ENCODE data around the gene C9orf43. TPM values are rescaled to one million over a fixed set of nuclear protein-coding genes. Genes with fewer than 3 reads are reported as not detected.

C9orf43 gene
- total RNA-seq, 4 donors from 2014 or later: 0.34 to 0.75 (median 0.66) TPM

GRCh38 chr9:113476511-113476916, 66.0 kb downstream of the C9orf43 start:
- TF ChIP-seq CTCF (IDR thresholded peaks at IDR 0.05; ENCODE audit: low read depth): no peak

GRCh38 chr9:113477058-113477457, 66.5 kb downstream of the C9orf43 start:
- TF ChIP-seq CTCF (IDR thresholded peaks at IDR 0.05; ENCODE audit: low read depth): no peak

GRCh38 chr9:113477661-113478060, 67.1 kb downstream of the C9orf43 start:
- TF ChIP-seq CTCF (IDR thresholded peaks at IDR 0.05; ENCODE audit: low read depth): no peak

GRCh38 chr9:113479174-113479621, 68.7 kb downstream of the C9orf43 start:
- no peak for TF ChIP-seq CTCF (IDR thresholded peaks at IDR 0.05; ENCODE audit: low read depth)

Other genes starting within 250 kb of the C9orf43 start
- gene FKBP15, start 189.5 kb upstream of the C9orf43 start, total RNA-seq: 10 to 100 TPM; 24.9 to 51.7 (median 32.0) TPM
- 10 to 100 TPM; 11.9 to 28.2 (median 18.2) TPM for gene SLC31A1, start 189.2 kb upstream of the C9orf43 start, total RNA-seq
- 10 to 100 TPM; 18.3 to 68.2 (median 31.5) TPM for gene CDC26, start 135.2 kb upstream of the C9orf43 start, total RNA-seq
- gene PRPF4, start 135.1 kb upstream of the C9orf43 start, total RNA-seq: 10 to 100 TPM; 12.9 to 17.6 (median 15.7) TPM
- gene RNF183, start 107.4 kb upstream of the C9orf43 start, total RNA-seq: not detected
- gene WDR31, start 70.5 kb upstream of the C9orf43 start, total RNA-seq: 1 to 10 TPM; 1.4 to 5.7 (median 2.3) TPM
- under 1 TPM in 1 of 4 donors, not detected in 3; 0.66 TPM for gene BSPRY, start 61.2 kb upstream of the C9orf43 start, total RNA-seq
- 10 to 100 TPM in 3 of 4 donors, 1 to 10 TPM in 1; 7.8 to 33.0 (median 20.9) TPM for gene HDHD3, start 33.8 kb upstream of the C9orf43 start, total RNA-seq
- 10 to 100 TPM; 16.8 to 46.7 (median 22.5) TPM for gene ALAD, start 9.5 kb upstream of the C9orf43 start, total RNA-seq
- 10 to 100 TPM; 20.7 to 28.4 (median 27.0) TPM for gene POLE3, start 72 bp upstream of the C9orf43 start, total RNA-seq
- gene RGS3, start 53.0 kb downstream of the C9orf43 start, total RNA-seq: 100 to 1,000 TPM in 1 of 4 donors, 10 to 100 TPM in 3; 25.0 to 122 (median 70.9) TPM